ENCODE data around the gene OSGEPL1. TPM values are rescaled to one million over a fixed set of nuclear protein-coding genes. Genes with fewer than 3 reads are reported as not detected.
"Not testable (repeated sequence)": the region's sequence is repeated elsewhere in the genome, so short reads cannot be mapped to it uniquely, and the experiment has no call there.

Gene OSGEPL1, protein sequence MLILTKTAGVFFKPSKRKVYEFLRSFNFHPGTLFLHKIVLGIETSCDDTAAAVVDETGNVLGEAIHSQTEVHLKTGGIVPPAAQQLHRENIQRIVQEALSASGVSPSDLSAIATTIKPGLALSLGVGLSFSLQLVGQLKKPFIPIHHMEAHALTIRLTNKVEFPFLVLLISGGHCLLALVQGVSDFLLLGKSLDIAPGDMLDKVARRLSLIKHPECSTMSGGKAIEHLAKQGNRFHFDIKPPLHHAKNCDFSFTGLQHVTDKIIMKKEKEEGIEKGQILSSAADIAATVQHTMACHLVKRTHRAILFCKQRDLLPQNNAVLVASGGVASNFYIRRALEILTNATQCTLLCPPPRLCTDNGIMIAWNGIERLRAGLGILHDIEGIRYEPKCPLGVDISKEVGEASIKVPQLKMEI
- total RNA-seq (2014; rRNA removed; shearing (Covaris generic)): 6.2 and 13.4 TPM in 2 replicates

DNA sequence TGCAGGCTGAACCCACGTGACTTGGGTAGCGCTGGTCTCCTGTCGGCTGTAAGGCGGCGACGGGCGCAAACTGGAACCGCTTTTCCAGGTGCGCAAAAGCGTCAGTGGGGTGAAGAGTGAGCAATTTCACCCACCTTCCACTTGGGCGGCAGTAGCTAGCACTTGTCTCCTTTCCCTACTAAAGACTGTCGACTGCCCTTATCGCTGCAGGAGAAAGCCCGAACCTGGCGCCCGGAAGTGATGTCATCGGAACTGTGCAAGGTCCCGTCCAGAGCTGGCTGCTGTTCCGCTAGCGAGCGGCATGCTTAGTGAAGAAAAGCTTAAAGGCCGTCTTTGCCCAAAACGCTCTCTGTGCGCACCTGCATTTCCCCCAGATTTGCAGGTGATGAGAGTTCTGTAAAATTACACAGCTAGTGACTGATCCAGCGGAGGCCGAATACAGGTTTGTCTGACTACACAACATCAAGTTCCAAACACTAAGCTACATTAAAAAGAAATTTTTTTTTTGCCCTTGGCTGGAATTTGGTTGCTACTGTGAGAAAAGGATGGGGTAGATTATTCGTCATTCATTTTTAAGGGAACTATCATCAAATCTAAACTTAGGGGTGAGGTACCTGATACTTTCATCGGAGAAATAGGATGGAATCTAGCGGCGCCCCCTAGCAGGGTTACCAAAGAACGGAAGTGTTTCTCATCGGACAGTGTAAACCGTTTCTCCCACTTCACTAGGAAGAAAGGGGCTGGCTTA, at the start of gene OSGEPL1:
TSS of gene OSGEPL1 (minus strand) at position 242 of the 748 bp plus-strand sequence. CDS start 1,152 bp downstream, outside the sequence.
- peak; percentile 90 for DNase-seq (ENCODE audit: low read depth)

DNA sequence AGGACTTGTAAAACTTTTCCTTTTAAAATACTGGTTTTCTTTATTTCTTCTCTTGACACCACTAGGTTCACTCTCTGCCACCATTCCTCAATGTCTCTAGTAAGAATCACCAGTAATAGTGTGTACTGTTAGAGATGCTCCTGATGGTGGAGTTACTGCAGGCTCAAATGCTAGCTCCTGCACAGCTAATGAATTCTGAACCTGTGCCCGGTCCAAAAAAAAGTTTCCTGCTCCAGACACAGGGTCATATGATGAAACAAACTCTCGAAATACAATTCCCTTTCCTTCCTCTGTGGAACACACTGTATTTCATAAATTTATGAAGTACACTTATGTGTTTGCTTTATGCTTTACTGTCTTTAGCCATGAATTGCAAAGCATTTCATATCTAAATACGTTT, 40.8 kb upstream of the OSGEPL1 start:
- DNase-seq (ENCODE audit: low read depth): no peak

DNA sequence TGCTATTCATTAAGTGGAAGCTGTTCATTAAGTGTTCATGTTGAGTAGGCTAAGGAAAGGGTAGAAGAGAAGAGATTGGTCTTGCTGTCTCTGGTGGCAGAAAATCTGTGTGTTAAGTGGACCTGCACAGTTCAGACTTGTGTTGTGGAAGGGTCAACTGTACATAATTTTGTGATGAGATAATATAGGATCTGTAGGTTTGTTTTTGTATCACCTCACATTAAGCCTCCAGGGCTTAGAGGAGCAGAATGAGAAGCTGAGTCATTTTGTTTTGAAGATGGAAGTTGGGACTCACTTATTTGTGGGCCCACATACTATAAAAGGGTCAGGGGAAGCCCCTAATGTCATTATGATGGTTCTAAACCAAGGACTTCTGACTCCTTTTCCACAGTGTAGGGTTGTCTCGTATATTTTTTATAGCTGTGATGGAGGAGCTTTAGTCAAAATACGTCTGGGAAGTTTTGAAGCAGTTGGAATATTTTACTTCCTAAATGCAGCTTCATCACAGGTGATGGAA, 39.9 kb upstream of the OSGEPL1 start:
- DNase-seq (ENCODE audit: low read depth): peak; percentile 15

DNA sequence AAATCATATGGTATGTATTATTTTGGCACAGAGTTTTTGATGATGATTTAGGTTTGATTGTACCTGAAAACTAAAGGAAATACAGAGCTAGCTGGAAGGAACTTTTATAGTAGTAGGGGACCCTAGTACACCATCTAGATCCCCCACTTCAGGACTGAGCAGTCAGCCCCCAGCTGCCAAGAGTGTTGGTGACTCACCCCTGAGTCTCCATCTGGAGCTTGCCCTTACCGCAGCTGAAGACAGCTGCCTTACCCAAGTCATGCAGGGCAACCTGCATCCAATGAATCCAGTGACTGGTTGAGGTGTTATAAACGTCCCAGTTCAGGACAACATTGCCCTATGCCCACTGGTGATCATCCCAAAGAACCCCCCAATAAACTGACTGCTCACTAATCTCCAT, 36.9 kb upstream of the OSGEPL1 start:
- peak; percentile 76 for DNase-seq (ENCODE audit: low read depth)

DNA sequence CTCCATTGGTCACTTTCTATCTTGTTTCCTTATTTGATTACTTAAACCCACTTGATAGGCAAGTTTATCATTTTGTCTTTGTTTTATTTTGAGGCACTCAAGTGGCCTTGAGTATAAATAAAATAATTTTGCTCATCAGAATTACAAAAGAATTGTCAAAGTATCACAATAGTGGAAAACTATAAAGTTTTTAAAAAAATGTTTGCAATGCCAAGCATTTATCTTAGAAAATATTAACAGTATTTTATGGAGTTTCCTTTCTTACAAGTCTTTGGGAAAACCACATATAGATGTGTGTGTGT, 36.4 kb upstream of the OSGEPL1 start:
- DNase-seq (ENCODE audit: low read depth): no peak

DNA sequence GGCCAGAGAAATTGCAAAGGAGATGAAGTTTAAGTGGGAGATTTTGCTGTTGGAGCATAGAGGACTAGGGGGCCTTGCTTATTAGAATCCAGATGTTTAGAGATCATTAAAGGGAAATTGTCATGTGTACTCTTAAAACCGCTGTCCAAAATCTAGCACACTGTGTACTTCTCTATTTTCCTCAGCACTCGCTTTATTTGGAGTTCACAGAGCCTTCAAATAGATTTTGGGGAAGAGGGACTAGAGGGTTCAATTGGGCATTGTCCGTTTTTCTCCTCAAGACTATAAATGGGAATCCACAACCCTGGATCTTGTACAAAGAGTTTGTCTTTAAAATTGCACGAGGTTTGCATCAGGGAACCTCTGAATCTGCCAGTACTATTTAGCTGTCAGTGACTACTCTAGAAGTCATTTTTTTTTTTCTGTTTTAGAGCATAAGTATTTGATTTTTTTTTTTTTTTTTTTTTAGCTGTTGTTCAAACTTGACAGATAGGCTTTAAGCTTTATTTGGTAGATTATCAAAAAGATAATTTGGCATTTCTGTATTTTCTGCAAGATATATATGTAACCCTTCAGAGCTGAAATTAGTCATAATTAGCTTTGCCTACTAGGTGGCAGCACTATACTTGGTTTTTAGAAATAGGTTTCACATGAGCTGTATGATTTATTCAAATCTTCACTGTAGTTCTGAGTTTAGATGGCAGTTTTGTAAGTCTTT, 35.9 kb upstream of the OSGEPL1 start:
- DNase-seq (ENCODE audit: low read depth): peak; percentile 52

DNA sequence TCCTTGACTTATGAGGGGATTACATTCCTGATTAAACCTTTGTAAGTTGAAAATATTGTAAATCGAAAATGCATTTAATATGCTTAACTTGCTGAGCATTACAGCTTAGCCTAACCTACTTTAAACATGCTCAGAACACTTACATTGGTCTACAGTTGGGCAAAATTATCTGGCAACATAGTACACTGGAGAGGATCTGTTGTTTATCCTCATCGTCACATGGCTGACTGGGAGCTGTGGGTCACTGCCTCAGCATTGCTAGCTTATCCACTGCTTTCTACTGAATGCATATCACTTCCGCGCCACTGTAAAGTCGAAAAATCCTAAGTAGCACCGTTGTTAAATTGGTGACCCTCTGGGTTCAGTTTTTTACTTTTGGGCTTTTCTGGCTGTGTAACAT, 35.3 kb upstream of the OSGEPL1 start:
- DNase-seq (ENCODE audit: low read depth): no peak

DNA sequence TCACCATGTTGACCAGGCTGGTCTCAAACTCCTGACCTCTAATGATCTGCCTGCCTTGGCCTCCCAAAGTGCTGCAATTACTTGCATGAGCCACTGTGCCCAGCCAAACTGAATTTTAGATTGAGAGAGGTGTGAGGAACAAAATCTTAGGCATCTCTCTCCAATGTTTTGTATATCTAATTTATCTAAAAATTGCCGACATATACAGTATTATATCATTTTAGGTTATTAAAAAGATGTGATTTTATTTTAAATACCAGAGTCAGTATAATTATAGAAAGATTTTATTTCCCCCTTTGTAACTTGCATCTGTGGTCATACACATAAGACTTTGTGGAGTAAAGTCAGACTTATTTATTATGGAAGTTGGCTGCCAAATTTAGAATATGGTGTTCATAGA, 31.7 kb upstream of the OSGEPL1 start:
- DNase-seq (ENCODE audit: low read depth): no peak

DNA sequence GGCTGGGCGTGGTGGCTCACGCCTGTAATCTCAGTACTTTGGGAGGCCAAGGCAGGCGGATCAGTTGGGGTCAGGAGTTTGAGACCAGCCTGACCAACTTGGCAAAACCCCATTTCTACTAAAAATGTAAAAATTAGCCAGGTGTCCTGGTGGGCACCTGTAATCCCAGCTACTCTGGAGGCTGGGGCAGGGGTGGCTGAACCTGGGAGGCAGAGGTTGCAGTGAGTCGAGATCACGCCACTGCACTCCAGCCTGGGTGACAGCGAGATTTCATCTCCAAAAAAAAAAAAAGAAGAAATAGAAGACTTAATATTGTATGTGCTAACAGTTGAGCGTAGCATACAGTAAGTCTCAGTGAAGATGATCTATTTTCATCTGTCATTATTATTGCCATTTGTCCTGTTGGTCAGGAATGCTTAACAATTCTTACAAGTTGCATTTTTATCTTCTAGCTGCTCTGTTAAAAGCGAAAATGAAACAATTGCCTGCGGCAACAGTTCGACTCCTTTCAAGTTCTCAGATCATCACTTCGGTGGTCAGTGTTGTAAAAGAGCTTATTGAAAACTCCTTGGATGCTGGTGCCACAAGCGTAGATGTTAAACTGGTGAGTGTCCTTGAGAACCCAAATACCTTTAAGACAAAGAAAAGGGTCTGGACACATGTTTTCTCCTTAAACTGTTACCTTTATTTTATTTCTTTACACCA, 28.9 kb upstream of the OSGEPL1 start:
- DNase-seq (ENCODE audit: low read depth): no peak

DNA sequence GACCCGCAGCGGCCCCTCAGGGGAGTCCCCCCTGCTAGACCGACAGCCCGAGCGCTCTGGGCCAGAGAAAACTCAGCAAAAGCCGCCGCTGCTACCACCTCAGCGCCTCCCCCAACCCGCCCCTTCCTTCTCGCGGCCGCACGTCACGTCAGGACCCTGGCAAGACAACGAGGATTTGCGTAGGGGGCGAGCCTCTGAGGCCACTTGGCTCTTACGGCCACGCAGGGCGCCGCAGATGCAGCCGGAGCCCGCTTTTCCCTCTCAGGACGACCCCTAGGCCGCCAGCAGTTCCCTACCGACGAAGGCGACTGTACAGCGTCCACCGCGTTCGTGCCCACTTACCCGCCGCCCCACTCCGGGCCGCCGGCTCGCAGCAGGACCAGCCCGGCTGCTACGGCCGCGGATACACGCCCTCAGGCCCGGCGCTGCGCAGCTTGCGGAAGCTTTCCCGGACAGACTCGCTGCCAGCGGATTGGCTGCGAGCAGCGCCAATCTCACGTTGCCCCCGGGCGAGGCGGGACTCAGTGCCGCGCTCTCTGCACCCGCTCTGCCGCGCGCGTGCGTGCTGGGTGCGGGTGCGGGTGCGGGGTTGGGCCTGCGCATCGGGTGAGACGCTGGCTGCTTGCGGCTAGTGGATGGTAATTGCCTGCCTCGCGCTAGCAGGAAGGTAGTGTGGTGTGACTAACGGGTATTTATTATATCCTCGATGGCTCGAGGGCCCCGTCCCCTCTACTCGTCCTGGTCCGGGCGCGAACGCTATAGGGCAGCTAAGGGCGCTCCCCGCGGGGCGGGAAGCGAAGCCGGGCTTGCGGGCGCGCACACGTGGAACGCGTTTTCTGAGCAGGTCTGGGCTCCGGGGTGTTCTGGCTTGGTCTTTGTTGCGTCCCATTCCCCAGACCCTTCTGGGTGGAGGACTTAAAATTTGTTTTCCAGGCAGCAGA, 21.6 kb upstream of the OSGEPL1 start, which contains the start of the genes ORMDL1 and PMS1:
TSS of gene ORMDL1 (minus strand) at position 413 of the 941 bp plus-strand sequence. CDS start 1,744 bp downstream, outside the sequence.
TSS of gene PMS1 (plus strand) at position 524 of the 941 bp plus-strand sequence. CDS start 7,360 bp downstream, outside the sequence.
- peak; percentile 90 for DNase-seq (ENCODE audit: low read depth)

DNA sequence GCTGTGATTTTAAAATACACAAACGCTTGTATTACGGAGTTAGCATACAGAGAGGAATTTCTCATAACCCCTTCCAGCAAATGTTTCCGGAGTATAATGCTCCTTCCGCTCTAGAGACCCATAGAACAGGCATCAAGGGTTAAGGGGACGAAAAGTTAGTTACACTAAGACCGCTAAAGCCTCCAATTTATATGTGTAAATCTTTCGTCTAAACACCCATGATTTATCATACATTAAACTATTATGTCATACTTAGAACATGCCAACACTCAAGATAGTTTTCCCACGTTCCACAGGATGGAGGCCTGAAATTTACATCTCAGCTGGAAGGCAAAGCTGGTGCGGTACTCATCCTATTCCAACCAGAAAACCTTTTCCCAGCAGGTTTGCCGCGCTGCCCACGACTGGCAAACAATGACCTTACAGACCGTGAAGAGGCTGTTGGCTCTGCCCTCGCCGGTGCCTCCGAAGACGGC, 20.9 kb upstream of the OSGEPL1 start:
- peak; percentile 49 for DNase-seq (ENCODE audit: low read depth)

DNA sequence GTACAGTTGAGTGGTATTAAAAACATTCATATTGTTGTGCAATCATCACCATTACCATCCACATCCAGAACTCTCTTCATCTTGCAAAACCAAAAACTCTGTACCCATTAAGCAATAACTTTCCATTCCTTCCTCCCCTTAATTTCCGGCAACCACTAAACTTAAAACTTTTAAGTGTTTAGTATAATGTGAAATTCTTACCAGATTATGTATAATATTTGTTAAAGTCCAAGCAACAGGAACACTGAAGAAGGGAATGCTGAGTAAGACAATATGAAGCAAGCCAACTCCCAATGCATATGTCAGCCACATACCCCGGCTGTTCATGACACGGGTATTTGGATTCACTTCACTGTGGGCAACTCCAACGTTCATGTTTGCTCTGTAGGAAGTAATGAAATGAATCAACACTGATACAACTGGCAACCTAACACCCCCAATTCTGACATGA, 19.7 kb upstream of the OSGEPL1 start:
- DNase-seq (ENCODE audit: low read depth): no peak

DNA sequence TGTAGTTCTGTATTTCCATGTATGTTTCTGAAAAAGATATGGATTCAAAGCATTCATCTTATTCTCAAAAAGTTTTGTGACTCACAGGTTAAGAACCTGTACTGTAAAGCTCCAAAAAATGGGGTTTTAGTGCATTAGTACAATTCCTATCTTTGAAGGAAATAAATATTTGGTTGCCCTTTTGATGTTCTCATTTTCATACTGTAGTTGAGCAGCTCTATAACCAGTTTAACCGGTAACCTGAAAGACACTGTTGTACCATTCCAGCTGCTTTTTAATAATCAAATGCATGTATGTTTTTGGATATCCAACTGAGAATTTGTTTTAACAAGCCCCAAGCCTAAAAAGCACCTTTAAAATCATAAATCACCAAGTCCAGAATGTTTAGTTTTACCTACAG, 9.6 kb upstream of the OSGEPL1 start:
- DNase-seq (ENCODE audit: low read depth): no peak

DNA sequence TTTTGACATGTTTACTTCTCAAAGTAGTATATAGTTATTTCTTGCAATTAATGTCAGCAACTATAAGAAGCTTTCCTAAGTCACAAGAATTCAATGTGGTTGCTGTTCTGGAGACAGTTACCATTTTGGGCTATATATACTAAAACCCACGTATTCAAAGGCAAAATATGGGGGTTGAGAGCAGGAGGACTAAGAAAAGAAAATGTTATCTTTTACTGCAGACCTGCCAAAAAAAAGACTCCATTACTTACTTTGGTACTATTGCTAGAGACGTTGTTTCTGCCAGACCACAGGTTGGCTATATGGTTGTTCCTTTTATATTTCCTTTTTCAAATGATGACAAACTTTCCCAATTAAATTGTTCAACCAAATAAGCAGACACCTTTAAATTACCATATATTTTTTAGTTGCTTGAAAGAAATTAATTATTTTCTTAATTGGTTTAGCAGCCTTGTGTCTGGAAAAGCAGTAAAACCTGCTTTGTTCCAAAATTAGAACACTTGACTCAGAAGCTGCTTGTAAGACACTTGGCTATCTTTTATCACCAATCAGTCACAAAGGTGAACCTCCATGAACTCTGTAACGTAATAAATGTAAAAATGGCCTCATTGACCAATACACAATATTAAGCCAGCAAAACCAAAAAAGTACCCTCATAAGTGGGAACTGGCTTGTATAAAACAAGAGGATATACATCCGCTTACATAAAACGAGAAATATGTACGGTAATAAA, 8.2 kb upstream of the OSGEPL1 start:
- DNase-seq (ENCODE audit: low read depth): no peak

DNA sequence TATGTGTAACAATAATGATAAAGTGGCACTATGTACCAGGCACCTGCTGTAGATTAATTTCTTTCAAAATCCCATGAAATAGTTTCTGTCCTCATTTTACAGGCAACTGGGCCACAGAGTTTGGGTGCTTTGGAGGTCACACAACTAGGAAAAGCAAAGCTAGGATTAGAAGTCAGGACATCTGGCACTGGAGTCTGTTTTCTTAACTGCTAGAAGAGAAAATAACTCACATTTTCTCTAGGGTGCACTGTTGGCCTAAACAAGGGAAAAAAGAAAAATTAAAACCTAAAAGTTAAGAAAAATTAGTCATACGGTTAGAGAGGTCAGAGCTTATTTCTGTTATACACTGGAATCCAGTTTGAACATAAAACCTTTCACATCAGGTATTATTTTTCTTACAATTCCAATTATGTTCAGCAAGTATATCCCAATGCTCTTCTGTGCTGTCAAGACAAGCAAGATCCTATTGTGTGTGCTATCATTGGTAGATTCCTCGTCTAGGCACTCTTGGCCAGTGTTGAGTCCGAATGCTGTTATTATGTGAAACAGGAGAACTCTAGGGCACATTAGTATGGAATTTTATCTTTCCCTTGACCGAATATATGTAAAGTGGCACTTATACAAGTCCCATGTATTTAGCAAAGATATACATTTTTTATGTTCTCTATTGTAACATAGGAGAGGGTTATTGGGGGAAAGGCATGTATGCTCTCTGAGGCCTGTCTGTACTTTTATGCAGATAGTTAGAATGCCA, 1.5 kb upstream of the OSGEPL1 start:
- peak; percentile 18 for DNase-seq (ENCODE audit: low read depth)

DNA sequence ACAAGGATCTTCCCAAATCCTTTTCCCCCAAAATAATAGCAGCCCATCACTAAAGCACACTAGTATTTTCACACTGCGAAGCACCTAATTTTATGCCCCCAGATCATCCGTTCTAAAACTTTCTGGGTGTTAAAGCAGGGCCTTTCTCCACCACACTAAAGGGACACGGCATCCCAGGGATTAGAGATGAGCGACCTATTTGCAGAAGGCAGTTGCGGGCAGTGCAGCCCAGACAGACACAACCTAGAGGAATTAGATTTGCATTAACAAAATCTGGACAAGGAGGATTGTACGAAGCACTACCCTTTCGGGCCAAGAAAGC, 402 bp downstream of the OSGEPL1 start:
- no peak for DNase-seq (ENCODE audit: low read depth)

DNA sequence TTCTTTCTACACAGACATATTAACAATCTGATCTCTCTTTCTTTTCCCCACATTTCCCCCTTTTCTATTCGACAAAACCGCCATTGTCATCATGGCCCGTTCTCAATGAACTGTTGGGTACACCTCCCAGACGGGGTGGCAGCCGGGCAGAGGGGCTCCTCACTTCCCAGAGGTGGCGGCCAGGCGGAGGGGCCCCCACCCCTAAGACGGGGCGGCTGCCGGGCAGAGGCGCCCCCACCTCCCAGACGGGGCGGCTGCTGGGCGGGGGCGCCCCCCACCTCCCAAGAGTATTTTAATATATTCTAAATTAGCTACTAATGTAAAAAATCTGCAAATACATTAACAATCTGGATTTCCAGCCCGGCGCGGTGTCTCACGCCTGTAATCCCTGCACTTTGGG, 2.4 kb downstream of the OSGEPL1 start:
- not testable (repeated sequence) for DNase-seq (ENCODE audit: low read depth)

DNA sequence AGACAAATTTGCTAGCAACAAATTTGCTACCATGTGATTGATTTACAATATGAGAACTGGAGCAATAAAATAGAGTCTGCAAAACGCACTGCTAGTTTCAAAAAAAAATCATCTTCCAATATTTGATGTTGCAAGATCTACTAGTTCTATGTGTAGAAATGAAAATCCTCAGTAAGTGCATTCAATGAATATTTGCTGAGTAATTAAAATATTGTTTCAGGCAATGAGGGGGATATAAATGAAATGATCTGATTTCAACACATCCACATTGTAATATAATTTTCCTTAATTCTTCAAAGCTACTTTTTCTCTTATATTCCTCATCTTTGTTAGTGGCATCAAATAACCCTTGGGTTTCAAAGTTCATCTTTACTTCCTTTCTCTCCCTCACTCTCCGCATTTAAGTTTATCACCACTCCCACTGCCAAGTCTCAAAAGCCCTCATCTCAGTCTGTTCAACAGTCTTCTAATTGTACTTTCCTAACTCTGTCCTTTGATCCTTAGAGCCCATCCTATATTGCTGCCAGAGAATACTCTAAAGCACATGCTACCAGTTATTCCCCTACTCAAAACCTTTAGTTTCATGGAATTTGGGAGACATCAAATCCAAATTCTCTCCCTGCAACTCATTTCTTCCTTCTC, 6.2 kb downstream of the OSGEPL1 start:
- DNase-seq (ENCODE audit: low read depth): no peak

Measured in M059J (cell line).